ENCODE measurements around the gene CUX1.

DNA sequence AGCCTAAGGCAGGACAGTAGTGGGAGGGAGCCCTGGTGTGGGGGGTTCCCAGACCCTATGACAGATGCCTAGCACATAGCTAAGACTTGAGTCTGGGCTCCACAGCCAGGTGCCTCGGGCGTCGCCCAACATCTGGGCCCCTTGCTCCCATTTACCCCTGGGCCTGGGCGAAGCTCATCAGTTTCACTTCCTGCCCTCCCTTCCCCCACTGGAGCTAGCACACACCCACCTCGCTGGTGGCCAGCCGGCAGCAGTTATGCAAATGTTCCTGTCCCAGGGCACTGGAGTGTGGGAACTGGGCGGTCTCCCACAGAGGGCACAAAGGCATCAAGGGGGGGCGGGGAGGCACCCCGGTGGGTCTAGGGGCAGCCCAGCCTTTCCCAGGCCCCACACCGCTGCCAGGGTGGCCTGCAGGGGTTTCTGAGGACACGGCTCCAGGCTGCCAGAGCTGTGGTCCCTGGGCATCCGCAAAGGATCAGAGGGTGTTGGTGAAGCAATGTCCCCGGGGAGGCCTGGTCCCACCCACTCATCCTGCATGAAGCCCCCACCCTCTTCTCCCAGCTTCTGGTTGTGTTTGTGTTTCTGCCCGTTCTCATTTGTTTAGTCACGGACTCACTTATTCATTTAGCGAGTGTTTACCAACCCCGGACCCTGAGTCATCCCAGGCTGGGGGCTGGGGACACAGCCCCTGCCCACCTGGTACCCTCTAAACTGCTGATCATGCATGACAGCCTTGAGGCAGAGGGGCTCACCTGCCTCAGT lies 489.7 kb downstream of the CUX1 start:
- TF ChIP-seq CTCF (IDR thresholded peaks at IDR 0.05) (no peak), POLR2A (IDR thresholded peaks at IDR 0.05) (no peak)
